K562 (cell line): ENCODE results near the gene PPP3CA.

Source experiments
- CBFB ChIP-seq: sonication (generic); formaldehyde crosslinking; IDR thresholded peaks from 2 replicates; pipeline ENCODE4 v1.4.0; 2020; ENCODE audit warnings: mild to moderate bottlenecking, missing genetic modification reagents
- EP300 ChIP-seq: IDR thresholded peaks from 2 replicates; pipeline ENCODE4 v1.6.1; 2012; ENCODE audit warnings: low read length, improper control_type of control experiment
- NFE2L1 ChIP-seq: fragments of 450-650 bp; IDR thresholded peaks from 2 replicates; pipeline ENCODE4 v1.6.1; 2016; ENCODE audit warnings: missing genetic modification characterization, low read depth, mild to moderate bottlenecking, missing compliant biosample characterization, moderate library complexity, borderline replicate concordance
- NR1H2 ChIP-seq: sonication (generic); formaldehyde crosslinking; IDR thresholded peaks from 2 replicates; pipeline ENCODE4 v1.4.0; 2020; ENCODE audit warnings: mild to moderate bottlenecking, missing genetic modification reagents
- RBFOX2 ChIP-seq: fragments of 200-400 bp; formaldehyde crosslinking; IDR thresholded peaks from 2 replicates; pipeline ENCODE4 v1.6.1; 2017; ENCODE audit warnings: low read depth, mild to moderate bottlenecking, low read length, moderate library complexity
- RCOR1 ChIP-seq, 2 experiments: IDR thresholded peaks; 2 replicates each; pipeline ENCODE4 v1.6.1; 2012; ENCODE audit warnings: low read depth in 2 of 2, low read length in 2 of 2, borderline replicate concordance in 1 of 2, improper control_type of control experiment in 1 of 2
- RNF2 ChIP-seq: sonication (generic); IDR thresholded peaks from 2 replicates; pipeline ENCODE4 v1.6.1; 2016
- SETDB1 ChIP-seq: IDR thresholded peaks from one replicate; pipeline ENCODE4 v1.6.1; 2012; ENCODE audit warnings: low read length, control low read depth, inconsistent platforms
- SMAD1 ChIP-seq: fragments of 150-350 bp; IDR thresholded peaks from 2 replicates; pipeline ENCODE4 v1.6.1; 2014; ENCODE audit warnings: low read length, low read depth; ENCODE audit not compliant: partially characterized antibody
- TRIM24 ChIP-seq, 2 experiments: fragments of 450-650 bp; IDR thresholded peaks; 2 replicates each; pipeline ENCODE4 v1.6.1; 2016
- ZNF121 ChIP-seq: sonication (generic); formaldehyde crosslinking; conservative IDR thresholded peaks from 2 replicates; pipeline ENCODE4 v1.8.0; 2022; ENCODE audit warnings: missing genetic modification reagents
- TF ChIP-seq, protein P1 (sequence below): fragments of 450-650 bp; IDR thresholded peaks from 2 replicates; pipeline ENCODE4 v1.6.1; 2016; ENCODE audit warnings: antibody characterized with exemption
- TF ChIP-seq, protein P2 (sequence below): fragments of 450-650 bp; conservative IDR thresholded peaks from 2 replicates; pipeline ENCODE4 v1.6.1; 2016; ENCODE audit warnings: missing genetic modification characterization, low read depth, mild to moderate bottlenecking, missing compliant biosample characterization, moderate library complexity
- TF ChIP-seq, protein P3 (sequence below), 3 experiments: IDR thresholded peaks in 2 of 3; conservative IDR thresholded peaks in 1 of 3; 2 replicates each; pipeline ENCODE4 v1.5.1; 2011 to 2012; ENCODE audit warnings: low read length in 3 of 3, mild to moderate bottlenecking in 3 of 3, control low read depth in 2 of 3, improper control_type of control experiment in 1 of 3, inconsistent platforms in 1 of 3, low read depth in 1 of 3, mixed read lengths in 1 of 3, moderate library complexity in 1 of 3; ENCODE audit not compliant: insufficient read depth in 2 of 3

DNA sequence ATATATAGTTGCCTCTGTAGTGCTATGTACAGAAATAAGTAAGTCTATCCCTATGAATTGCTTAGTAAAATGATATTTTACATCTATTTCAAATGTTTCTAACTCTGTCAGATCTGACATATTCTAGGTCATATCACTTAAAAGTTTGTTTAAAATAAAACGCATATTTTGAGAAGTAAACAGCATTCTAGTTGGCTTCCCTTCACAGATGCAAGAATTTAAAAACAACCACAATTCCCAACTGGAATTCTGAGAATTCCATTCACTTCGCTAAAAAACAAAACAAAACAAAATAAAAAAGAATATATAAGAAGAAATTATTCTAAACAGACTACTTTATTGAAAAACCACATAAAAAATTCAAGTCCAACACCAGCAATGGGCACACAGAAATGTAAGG lies 126.0 kb downstream of the PPP3CA start:
- TF ChIP-seq RNF2 (no peak), CBFB (CRISPR knock-in tag) (no peak), TRIM24 (IDR thresholded peaks at IDR 0.05) (no peak), EP300 (no peak), SETDB1 (no peak), NFE2L1 (no peak), RBFOX2 (no peak), ZNF121 (no peak), SMAD1 (no peak), RCOR1 (IDR thresholded peaks at IDR 0.05; ENCODE audit: borderline replicate concordance in 1 of 2, low read depth in 2 of 2, low read length in 2 of 2) (no peak), NR1H2 (no peak)
- TF ChIP-seq, protein P1, sequence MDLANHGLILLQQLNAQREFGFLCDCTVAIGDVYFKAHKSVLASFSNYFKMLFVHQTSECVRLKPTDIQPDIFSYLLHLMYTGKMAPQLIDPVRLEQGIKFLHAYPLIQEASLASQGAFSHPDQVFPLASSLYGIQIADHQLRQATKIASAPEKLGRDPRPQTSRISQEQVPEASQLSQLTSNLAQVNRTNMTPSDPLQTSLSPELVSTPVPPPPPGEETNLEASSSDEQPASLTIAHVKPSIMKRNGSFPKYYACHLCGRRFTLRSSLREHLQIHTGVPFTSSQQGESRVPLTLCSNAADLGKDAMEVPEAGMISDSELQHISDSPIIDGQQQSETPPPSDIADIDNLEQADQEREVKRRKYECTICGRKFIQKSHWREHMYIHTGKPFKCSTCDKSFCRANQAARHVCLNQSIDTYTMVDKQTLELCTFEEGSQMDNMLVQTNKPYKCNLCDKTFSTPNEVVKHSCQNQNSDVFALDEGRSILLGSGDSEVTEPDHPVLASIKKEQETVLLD, result no peak
- TF ChIP-seq, protein P2, sequence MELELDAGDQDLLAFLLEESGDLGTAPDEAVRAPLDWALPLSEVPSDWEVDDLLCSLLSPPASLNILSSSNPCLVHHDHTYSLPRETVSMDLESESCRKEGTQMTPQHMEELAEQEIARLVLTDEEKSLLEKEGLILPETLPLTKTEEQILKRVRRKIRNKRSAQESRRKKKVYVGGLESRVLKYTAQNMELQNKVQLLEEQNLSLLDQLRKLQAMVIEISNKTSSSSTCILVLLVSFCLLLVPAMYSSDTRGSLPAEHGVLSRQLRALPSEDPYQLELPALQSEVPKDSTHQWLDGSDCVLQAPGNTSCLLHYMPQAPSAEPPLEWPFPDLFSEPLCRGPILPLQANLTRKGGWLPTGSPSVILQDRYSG, result no peak
- TF ChIP-seq, protein P3, sequence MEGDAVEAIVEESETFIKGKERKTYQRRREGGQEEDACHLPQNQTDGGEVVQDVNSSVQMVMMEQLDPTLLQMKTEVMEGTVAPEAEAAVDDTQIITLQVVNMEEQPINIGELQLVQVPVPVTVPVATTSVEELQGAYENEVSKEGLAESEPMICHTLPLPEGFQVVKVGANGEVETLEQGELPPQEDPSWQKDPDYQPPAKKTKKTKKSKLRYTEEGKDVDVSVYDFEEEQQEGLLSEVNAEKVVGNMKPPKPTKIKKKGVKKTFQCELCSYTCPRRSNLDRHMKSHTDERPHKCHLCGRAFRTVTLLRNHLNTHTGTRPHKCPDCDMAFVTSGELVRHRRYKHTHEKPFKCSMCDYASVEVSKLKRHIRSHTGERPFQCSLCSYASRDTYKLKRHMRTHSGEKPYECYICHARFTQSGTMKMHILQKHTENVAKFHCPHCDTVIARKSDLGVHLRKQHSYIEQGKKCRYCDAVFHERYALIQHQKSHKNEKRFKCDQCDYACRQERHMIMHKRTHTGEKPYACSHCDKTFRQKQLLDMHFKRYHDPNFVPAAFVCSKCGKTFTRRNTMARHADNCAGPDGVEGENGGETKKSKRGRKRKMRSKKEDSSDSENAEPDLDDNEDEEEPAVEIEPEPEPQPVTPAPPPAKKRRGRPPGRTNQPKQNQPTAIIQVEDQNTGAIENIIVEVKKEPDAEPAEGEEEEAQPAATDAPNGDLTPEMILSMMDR (IDR thresholded peaks at IDR 0.05 in 2 of 3, conservative IDR thresholded peaks at IDR 0.05 in 1 of 3; ENCODE audit: insufficient read depth in 2 of 3, low read depth in 1 of 3, low read length in 3 of 3), result no peak
